ENCODE results near the gene NRK.
"Not testable (repeated sequence)": the region's sequence is repeated elsewhere in the genome, so short reads cannot be mapped to it uniquely, and the experiment has no call there.

GRCh38 chrX:105850100-105850499 lies 27.8 kb downstream of the NRK start:
- TF ChIP-seq POLR2A, POLR2AphosphoS5 (IDR thresholded peaks at IDR 0.05; ENCODE audit: low read depth, low read length): not testable (repeated sequence)

All from GM12892 (cell line).